A549 (cell line): ENCODE data around the gene KRTAP10-2. TPM values are rescaled to one million over a fixed set of nuclear protein-coding genes. Genes with fewer than 3 reads are reported as not detected.

Experiments used
- ATAC-seq, 2 experiments: fragments of 200-7000 bp in 1 of 2; fragments of >200 bp in 1 of 2; cut with Nextera tagmentation in 1 of 2; cut with Tn5 transposase in 1 of 2; 3 replicates each; pipeline versions ENCODE4 v1.8.0 to v1.9.1; 2018 to 2020; ENCODE audit warnings: mild to moderate bottlenecking in 1 of 2, moderate library complexity in 1 of 2
- CTCF ChIA-PET: fragments of 300-600 bp; sonication (Branson Sonifier 250); formaldehyde crosslinking; extraction: SDS; loops from one replicate; lab custom pipeline; 2021; ENCODE audit warnings: antibody characterized with exemption, inconsistent platforms; lab: Yijun Ruan, JAX
- POLR2A ChIA-PET: fragments of 350-600 bp; formaldehyde crosslinking; extraction: SDS; loops from one replicate; lab custom pipeline; 2021; ENCODE audit warnings: antibody characterized with exemption, inconsistent platforms; lab: Yijun Ruan, JAX
- DNase-seq, 2 experiments: peaks; one replicate each; pipeline versions ENCODE4 v3.0.0 to v3.0.0-alpha.2; 2011 to 2016; ENCODE audit warnings: low read depth in 1 of 2, low spot score in 1 of 2
- FAIRE-seq: peaks from 2 replicates; lab custom pipeline; 2011; peaks lifted over from hg19 to GRCh38; lab: Jason Lieb, UNC
- H3K27ac ChIP-seq, 2 experiments: fragments of >200 bp; sonication (Bioruptor Twin); formaldehyde crosslinking; 3 replicates each; pipeline ENCODE4 v1.5.1; 2016 to 2017
- H3K4me1 ChIP-seq: fragments of >200 bp; sonication (Bioruptor Twin); formaldehyde crosslinking; 3 replicates; pipeline ENCODE4 v1.6.1; 2016
- H3K4me2 ChIP-seq: fragments of >200 bp; sonication (Bioruptor Twin); formaldehyde crosslinking; 3 replicates; pipeline ENCODE4 v1.6.1; 2016
- H3K4me3 ChIP-seq: fragments of >200 bp; sonication (Bioruptor Twin); formaldehyde crosslinking; 3 replicates; pipeline ENCODE4 v1.5.1; 2016
- H3K9me3 ChIP-seq: fragments of >200 bp; sonication (Bioruptor Twin); formaldehyde crosslinking; 3 replicates; pipeline ENCODE4 v1.6.1; 2016
- BCL3 ChIP-seq: fragments of >200 bp; sonication (Bioruptor Twin); formaldehyde crosslinking; IDR thresholded peaks from 3 replicates; pipeline ENCODE4 v1.6.1; 2016
- CBX2 ChIP-seq: fragments of 200-600 bp; sonication (generic); IDR thresholded peaks from 2 replicates; pipeline ENCODE4 v1.6.1; 2016; ENCODE audit warnings: low read depth, mild to moderate bottlenecking, borderline replicate concordance
- CHD2 ChIP-seq: fragments of 150-350 bp; IDR thresholded peaks from 2 replicates; pipeline ENCODE4 v1.6.1; 2014; ENCODE audit warnings: low read length; ENCODE audit not compliant: partially characterized antibody
- E2F6 ChIP-seq: IDR thresholded peaks from 2 replicates; pipeline ENCODE4 v1.6.1; 2012; ENCODE audit warnings: low read depth, borderline replicate concordance
- EHMT2 ChIP-seq: fragments of 200-600 bp; sonication (generic); IDR thresholded peaks from 2 replicates; pipeline ENCODE4 v1.6.1; 2016; ENCODE audit warnings: antibody characterized with exemption, low read depth, mild to moderate bottlenecking, moderate library complexity
- ESRRA ChIP-seq: fragments of 150-350 bp; IDR thresholded peaks from 2 replicates; pipeline ENCODE4 v1.6.1; 2014; ENCODE audit warnings: mild to moderate bottlenecking, low read length, borderline replicate concordance
- FOSB ChIP-seq: fragments of 250-450 bp; sonication (Bioruptor Pico); IDR thresholded peaks from 2 replicates; pipeline ENCODE4 v1.5.0; 2020; ENCODE audit warnings: mild to moderate bottlenecking, moderate library complexity
- FOSL2 ChIP-seq, 2 experiments: fragments of 450-650 bp in 1 of 2; fragments of >200 bp in 1 of 2; sonication (Bioruptor Twin) in 1 of 2; formaldehyde crosslinking; IDR thresholded peaks; 2 replicates each; pipeline versions ENCODE4 v1.5.0 to v1.6.1; 2016 to 2020; ENCODE audit warnings: mild to moderate bottlenecking in 1 of 2, moderate library complexity in 1 of 2
- FOXS1 ChIP-seq: fragments of 250-450 bp; sonication (Bioruptor Pico); IDR thresholded peaks from 2 replicates; pipeline ENCODE4 v1.5.0; 2020; ENCODE audit warnings: mild to moderate bottlenecking, moderate library complexity
- HDAC2 ChIP-seq: fragments of 200-600 bp; sonication (generic); IDR thresholded peaks from 2 replicates; pipeline ENCODE4 v1.6.1; 2016
- HES2 ChIP-seq: fragments of >200 bp; sonication (Bioruptor Twin); formaldehyde crosslinking; IDR thresholded peaks from 2 replicates; pipeline ENCODE4 v1.6.1; 2016
- HEYL ChIP-seq: fragments of 250-450 bp; sonication (Bioruptor Pico); IDR thresholded peaks from 2 replicates; pipeline ENCODE4 v1.8.0; 2021; ENCODE audit warnings: mild to moderate bottlenecking, moderate library complexity
- HOXA7 ChIP-seq: fragments of 250-450 bp; sonication (Bioruptor Pico); IDR thresholded peaks from 2 replicates; pipeline ENCODE4 v1.5.0; 2020; ENCODE audit warnings: mild to moderate bottlenecking, moderate library complexity
- JUNB ChIP-seq: fragments of >200 bp; sonication (Bioruptor Twin); formaldehyde crosslinking; IDR thresholded peaks from 2 replicates; pipeline ENCODE4 v1.6.1; 2016
- NFE2L2 ChIP-seq: fragments of 150-350 bp; conservative IDR thresholded peaks from 2 replicates; pipeline ENCODE4 v1.6.1; 2014; ENCODE audit warnings: low read length
- NPAS2 ChIP-seq: fragments of 250-450 bp; sonication (Bioruptor Pico); IDR thresholded peaks from 2 replicates; pipeline ENCODE4 v1.8.0; 2022; ENCODE audit warnings: mild to moderate bottlenecking, moderate library complexity, borderline replicate concordance
- POLR2A ChIP-seq: IDR thresholded peaks from 2 replicates; pipeline ENCODE4 v1.6.1; 2012; ENCODE audit warnings: mild to moderate bottlenecking, low read length
- RAD21 ChIP-seq, 2 experiments: fragments of >200 bp in 1 of 2; sonication (Bioruptor Twin) in 1 of 2; formaldehyde crosslinking in 1 of 2; IDR thresholded peaks in 1 of 2; conservative IDR thresholded peaks in 1 of 2; 2 replicates in 1 of 2; 3 replicates in 1 of 2; pipeline ENCODE4 v1.6.1; 2012 to 2018; ENCODE audit warnings: inconsistent platforms in 1 of 2
- RARB ChIP-seq: fragments of 250-450 bp; sonication (Bioruptor Pico); IDR thresholded peaks from 2 replicates; pipeline ENCODE4 v1.8.0; 2021; ENCODE audit warnings: mild to moderate bottlenecking, moderate library complexity
- RCOR1 ChIP-seq: fragments of 150-350 bp; IDR thresholded peaks from 2 replicates; pipeline ENCODE4 v1.6.1; 2014; ENCODE audit warnings: antibody characterized with exemption, low read length, low read depth
- REST ChIP-seq: fragments of 200-600 bp; sonication (generic); IDR thresholded peaks from 2 replicates; pipeline ENCODE4 v1.6.1; 2016; ENCODE audit warnings: antibody characterized with exemption, mild to moderate bottlenecking, moderate library complexity
- WGBS: methylation state at CpG from one replicate; pipeline ENCODE4 v1.1.6; 2017; ENCODE audit errors: missing lambda C conversion rate; 5-methylcytosine and 5-hydroxymethylcytosine counted together
- polyA plus RNA-seq, 4 experiments: library from polyadenylated mRNA; depleted of rRNA in 3 of 4; stranded (reverse); fragments of >200 nt; fragmentation: RNase III in 1 of 4; extraction: RNeasy Plus Mini Kit Qiagen cat#74134 plus additional on column Dnase treatment in 1 of 4; gene quantifications; 2 replicates in 3 of 4; 3 replicates in 1 of 4; pipeline ENCODE4 v1.2.3, GENCODE V29; 2011 to 2017

The KRTAP10-2 gene
- polyA plus RNA-seq, 2 of the 4 experiments (the other 2 are of a cell fraction): not detected

GRCh38 chr21:44534688-44535087 is 16.6 kb downstream of the KRTAP10-2 start:
- FAIRE-seq: no peak
- Histone ChIP-seq H3K4me3 (no peak overlapping the region), H3K4me1 (no peaks in the 10 kb centered on the region)
- 87% methylated on average over 6 of the region's 6 CpGs for WGBS
- TF ChIP-seq HOXA7 (CRISPR knock-in tag) (no peak), NPAS2 (no peak), NFE2L2 (no peak), FOXS1 (CRISPR knock-in tag) (no peak)
- TF ChIP-seq, all 56 proteins: peak for 0
- Histone ChIP-seq H3K27ac (no peak overlapping the region), H3K9me3 (no peaks in the 10 kb centered on the region), H3K4me2 (no peak overlapping the region)
- DNase-seq: no peak
- ChIA-PET CTCF (no interaction called here), POLR2A (no interaction called here)
- ATAC-seq: no peak

- FAIRE-seq: no peak
- CTCF ChIA-PET: interaction anchor here (1.7 kb wide), 1 partner anchor 24 kb away, joined by 6 read pairs; no protein-coding TSS in a partner anchor
- no peak overlapping the region for H3K4me3 ChIP-seq
- H3K4me1 ChIP-seq: no peaks in the 10 kb centered on the region
- DNase-seq: no peak
- no peak for ATAC-seq
- H3K9me3 ChIP-seq: no peaks in the 10 kb centered on the region
- no peak overlapping the region for H3K4me2 ChIP-seq
- WGBS: 52% methylated on average over 6 of the region's 21 CpGs
- TF ChIP-seq FOSL2 (IDR thresholded peaks at IDR 0.05) (no peak), FOSL2 (CRISPR knock-in tag; IDR thresholded peaks at IDR 0.05) (no peak)
- POLR2A ChIA-PET: no interaction called here
- no peak overlapping the region for H3K27ac ChIP-seq
Measured at GRCh38 chr21:44533891-44534627, 17.2 kb downstream of the KRTAP10-2 start.

GRCh38 chr21:44533121-44533890 is 18.0 kb downstream of the KRTAP10-2 start:
- POLR2A ChIA-PET: no interaction called here
- 79% methylated on average over 17 of the region's 37 CpGs for WGBS
- CTCF ChIA-PET: interaction anchor here (1.7 kb wide), 1 partner anchor 23 kb away, joined by 6 read pairs; no protein-coding TSS in a partner anchor
- no peak for FAIRE-seq
- DNase-seq: no peak
- Histone ChIP-seq H3K4me1 (no peaks in the 10 kb centered on the region), H3K9me3 (no peaks in the 10 kb centered on the region), H3K27ac (no peak overlapping the region), H3K4me2 (no peak overlapping the region), H3K4me3 (no peak overlapping the region)
- ATAC-seq: no peak
- no peak for TF ChIP-seq HEYL (CRISPR knock-in tag)
- TF ChIP-seq E2F6: no peak
- no peak for TF ChIP-seq RCOR1
- TF ChIP-seq REST: no peak
- TF ChIP-seq CBX2: no peak

- CTCF ChIA-PET: interaction anchor here (1.7 kb wide), 1 partner anchor 22 kb away, joined by 6 read pairs; no protein-coding TSS in a partner anchor
- ATAC-seq: no peak
- WGBS: 78% methylated on average over 16 of the region's 16 CpGs
- TF ChIP-seq E2F6: no peak
- no peak for TF ChIP-seq HES2
- TF ChIP-seq RAD21 (conservative IDR thresholded peaks at IDR 0.05 in 1 of 2, IDR thresholded peaks at IDR 0.05 in 1 of 2): no peak
- no peak for TF ChIP-seq CBX2
- TF ChIP-seq FOSL2 (IDR thresholded peaks at IDR 0.05): no peak
- TF ChIP-seq FOSL2 (CRISPR knock-in tag; IDR thresholded peaks at IDR 0.05): no peak
- no peak for TF ChIP-seq FOXS1 (CRISPR knock-in tag)
- TF ChIP-seq ESRRA: no peak
- no peak for TF ChIP-seq RARB (CRISPR knock-in tag)
- no peak for TF ChIP-seq FOSB
- TF ChIP-seq EHMT2: no peak
- no peak for TF ChIP-seq BCL3
- TF ChIP-seq CHD2: no peak
- TF ChIP-seq JUNB: no peak
- TF ChIP-seq POLR2A: no peak
- TF ChIP-seq HDAC2: no peak
Measured at GRCh38 chr21:44532712-44533111, 18.6 kb downstream of the KRTAP10-2 start.

More at GRCh38 chr21:44532712-44533111, 18.6 kb downstream of the KRTAP10-2 start:
- H3K4me1 ChIP-seq: no peaks in the 10 kb centered on the region
- no peak overlapping the region for H3K27ac ChIP-seq
- DNase-seq (no peak), FAIRE-seq (no peak)
- H3K4me2 ChIP-seq: no peak overlapping the region
- POLR2A ChIA-PET: no interaction called here
- no peaks in the 10 kb centered on the region for H3K9me3 ChIP-seq
- no peak overlapping the region for H3K4me3 ChIP-seq
